ENCODE results near the gene LSM4. TPM values are rescaled to one million over a fixed set of nuclear protein-coding genes. Genes with fewer than 3 reads are reported as not detected.

Gene LSM4
- total and polyA plus RNA-seq, 2 of the 13 experiments (the other 11 are each of a cell fraction or from before 2014, with no cell fraction given) = 65.8 to 166 TPM

DNA sequence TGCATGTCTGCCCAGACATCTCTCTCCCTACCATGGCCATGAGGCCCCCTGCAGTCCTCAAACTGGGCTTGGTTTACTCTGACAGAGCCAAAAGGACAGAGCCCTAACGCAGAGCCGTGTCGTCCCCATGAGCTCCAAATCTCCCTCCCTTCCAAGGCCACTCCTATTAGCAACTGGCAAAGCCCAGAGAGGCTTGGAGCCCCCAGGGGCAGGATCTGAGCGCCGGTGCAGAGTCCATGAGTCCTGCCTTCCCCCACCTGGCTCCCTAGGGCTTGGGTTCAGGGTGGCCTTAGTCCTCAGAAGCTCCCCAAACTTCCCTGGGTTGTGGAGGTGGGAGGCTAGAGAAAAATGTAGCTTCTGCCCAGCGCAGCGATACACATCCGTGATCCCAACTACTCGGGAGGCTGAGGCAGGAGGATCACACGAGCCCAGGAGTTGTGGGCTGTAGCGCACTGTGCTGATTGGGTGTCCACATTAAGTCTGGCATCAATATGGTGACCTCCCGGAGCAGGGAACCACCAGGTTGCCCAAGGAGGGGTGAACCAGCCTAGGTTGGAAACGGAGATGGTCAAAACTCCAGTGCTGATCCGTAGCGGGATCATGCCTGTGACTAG, 10.1 kb upstream of the LSM4 start (continued):
- 0 out of 2 replicates have a peak, but pooled peaks have one; percentile 38 for TF ChIP-seq WIZ (CRISPR knock-in tag; IDR thresholded peaks at IDR 0.05)
- TF ChIP-seq, protein P1, sequence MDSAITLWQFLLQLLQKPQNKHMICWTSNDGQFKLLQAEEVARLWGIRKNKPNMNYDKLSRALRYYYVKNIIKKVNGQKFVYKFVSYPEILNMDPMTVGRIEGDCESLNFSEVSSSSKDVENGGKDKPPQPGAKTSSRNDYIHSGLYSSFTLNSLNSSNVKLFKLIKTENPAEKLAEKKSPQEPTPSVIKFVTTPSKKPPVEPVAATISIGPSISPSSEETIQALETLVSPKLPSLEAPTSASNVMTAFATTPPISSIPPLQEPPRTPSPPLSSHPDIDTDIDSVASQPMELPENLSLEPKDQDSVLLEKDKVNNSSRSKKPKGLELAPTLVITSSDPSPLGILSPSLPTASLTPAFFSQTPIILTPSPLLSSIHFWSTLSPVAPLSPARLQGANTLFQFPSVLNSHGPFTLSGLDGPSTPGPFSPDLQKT (CRISPR knock-in tag; IDR thresholded peaks at IDR 0.05; ENCODE audit: borderline replicate concordance) = no peak
- TF ChIP-seq SATB2 (CRISPR knock-in tag; IDR thresholded peaks at IDR 0.05) = no peak
- no peak for TF ChIP-seq HMG20A (CRISPR knock-in tag; IDR thresholded peaks at IDR 0.05; ENCODE audit: borderline replicate concordance)

DNA sequence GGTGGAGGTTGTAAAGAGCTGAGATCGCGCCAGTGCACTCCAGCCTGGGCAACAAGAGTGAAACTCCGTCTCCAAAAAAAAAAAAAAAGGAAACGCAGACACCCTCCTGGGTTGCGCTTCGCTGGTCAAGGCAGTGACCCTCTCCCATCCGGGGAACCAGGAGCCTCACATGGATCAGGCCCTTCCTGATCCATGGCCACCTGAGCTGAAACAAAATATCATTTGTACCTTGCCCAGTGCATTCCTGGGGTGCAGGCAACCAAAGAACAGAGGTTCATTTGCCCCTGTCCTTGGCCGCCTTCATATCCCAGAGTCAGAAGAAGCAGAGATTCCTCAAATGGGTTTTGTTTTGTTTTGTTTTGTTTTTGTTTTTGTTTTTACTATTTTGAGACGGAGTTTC, 8.0 kb upstream of the LSM4 start:
- WGBS (ENCODE audit: low lambda C conversion rate) = 89% methylated on average over 9 of the region's 9 CpGs
- ATAC-seq = no peak
- no peak overlapping the region for H2AFZ ChIP-seq (ENCODE audit: low read length)
- H3K9me3 ChIP-seq (ENCODE audit: low read length) = no peaks in the 10 kb centered on the region
- CTCF ChIA-PET (ENCODE audit: low intra/inter-chr PET ratio, low total read pairs) = no interaction called here
- no peaks in the 10 kb centered on the region for H3K27me3 ChIP-seq (ENCODE audit: control insufficient read depth in 1 of 2, insufficient read depth in 2 of 2, low read length in 2 of 2)
- DNase-seq (ENCODE audit: low spot score) = no peak
- no TSS peak for BruUV-seq (replicated peaks)
- intact Hi-C loops (cut with micrococcal nuclease; ENCODE audit: unreplicated experiment) = no loop called here
- no peaks in the 10 kb centered on the region for H3K36me3 ChIP-seq (replicated peaks in 1 of 2; ENCODE audit: control insufficient read depth in 1 of 2, insufficient read depth in 2 of 2, low read length in 2 of 2)
- no peak overlapping the region for H3K27ac ChIP-seq (ENCODE audit: extremely low read length, insufficient read depth, low read length)
- H3K4me3 ChIP-seq (replicated peaks in 1 of 3; ENCODE audit: insufficient read depth in 1 of 3, low read depth in 2 of 3, low read length in 3 of 3) = no peak overlapping the region
- no peak for FAIRE-seq
- no peak overlapping the region for H3K9ac ChIP-seq (ENCODE audit: insufficient read depth, low read depth, low read length)
- no peak overlapping the region for H3K4me2 ChIP-seq (ENCODE audit: low read depth, low read length)
- no peaks in the 10 kb centered on the region for H3K79me2 ChIP-seq (ENCODE audit: insufficient read depth, low read length)
- H3K4me1 ChIP-seq (ENCODE audit: insufficient read depth, low read length) = peaks cover 73% of the 10 kb centered on the region
- POLR2A ChIA-PET = interaction anchor here (0.8 kb wide), 1 partner anchor 49 kb away, joined by 3 read pairs; no protein-coding TSS in a partner anchor
- H4K20me1 ChIP-seq (ENCODE audit: insufficient read depth, low read length) = no peaks in the 10 kb centered on the region
- in situ Hi-C loops (cut with HindIII; ENCODE audit: extremely low pct_ligation_motif_present, low pct_unique_long_range_greater_than_20kb) = no loop called here
- TF ChIP-seq HES4 (CRISPR knock-in tag; IDR thresholded peaks at IDR 0.05; ENCODE audit: borderline replicate concordance) (no peak), ZBTB49 (CRISPR knock-in tag; IDR thresholded peaks at IDR 0.05; ENCODE audit: borderline replicate concordance) (no peak), ZNF367 (CRISPR knock-in tag; IDR thresholded peaks at IDR 0.05; ENCODE audit: borderline replicate concordance) (no peak), ZNF30 (CRISPR knock-in tag; IDR thresholded peaks at IDR 0.05) (no peak), MZF1 (CRISPR knock-in tag; IDR thresholded peaks at IDR 0.05; ENCODE audit: borderline replicate concordance) (no peak), ZC3H13 (CRISPR knock-in tag; IDR thresholded peaks at IDR 0.05) (no peak), MYNN (CRISPR knock-in tag; IDR thresholded peaks at IDR 0.05; ENCODE audit: low read depth) (no peak), NONO (IDR thresholded peaks at IDR 0.05) (no peak), NONO (CRISPR knock-in tag; conservative IDR thresholded peaks at IDR 0.05) (no peak), TBL1XR1 (IDR thresholded peaks at IDR 0.05; ENCODE audit: borderline replicate concordance, low read length, partially characterized antibody) (no peak), SRSF1 (optimal IDR thresholded peaks at IDR 0.05; ENCODE audit: low read depth, low read length) (no peak), ZNF430 (CRISPR knock-in tag; IDR thresholded peaks at IDR 0.05) (no peak)
- TF ChIP-seq, protein P2, sequence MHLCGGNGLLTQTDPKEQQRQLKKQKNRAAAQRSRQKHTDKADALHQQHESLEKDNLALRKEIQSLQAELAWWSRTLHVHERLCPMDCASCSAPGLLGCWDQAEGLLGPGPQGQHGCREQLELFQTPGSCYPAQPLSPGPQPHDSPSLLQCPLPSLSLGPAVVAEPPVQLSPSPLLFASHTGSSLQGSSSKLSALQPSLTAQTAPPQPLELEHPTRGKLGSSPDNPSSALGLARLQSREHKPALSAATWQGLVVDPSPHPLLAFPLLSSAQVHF (CRISPR knock-in tag; IDR thresholded peaks at IDR 0.05) = no peak
